ENCODE measurements around the gene HDAC10.

DNA sequence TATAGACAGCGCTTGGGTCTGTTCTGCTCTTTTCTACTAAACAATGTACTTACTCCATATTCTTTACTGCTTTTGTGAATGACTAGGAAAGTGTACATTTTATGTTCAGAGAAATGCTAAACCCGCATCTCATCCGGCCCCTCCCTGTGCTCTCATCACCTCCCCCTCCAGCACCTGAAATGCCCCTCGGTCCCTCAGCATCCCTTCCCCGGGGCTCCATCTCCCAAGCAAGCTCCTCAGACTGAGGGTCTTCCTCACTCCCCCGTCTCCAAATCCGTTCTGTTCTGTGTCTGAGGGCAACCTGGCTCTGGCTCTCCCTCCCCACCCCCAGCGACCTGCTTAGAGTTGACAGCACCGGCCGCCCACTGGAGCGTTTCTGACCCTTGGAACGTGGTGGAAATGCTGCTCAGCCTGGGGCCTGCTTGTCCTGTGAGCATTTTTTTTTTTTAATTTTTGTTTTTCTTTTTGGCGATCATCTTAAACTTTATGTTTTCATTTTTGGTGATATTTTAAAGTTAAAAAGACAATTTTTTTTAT lies 48.9 kb downstream of the HDAC10 start:
- TF ChIP-seq SP1 (IDR thresholded peaks at IDR 0.05; ENCODE audit: low read depth, low read length) (no peak), RBBP5 (conservative IDR thresholded peaks at IDR 0.05) (no peak), CBX5 (IDR thresholded peaks at IDR 0.05; ENCODE audit: low read depth) (no peak), JUND (IDR thresholded peaks at IDR 0.05; ENCODE audit: low read depth, low read length) (no peak), BRCA1 (IDR thresholded peaks at IDR 0.05; ENCODE audit: low read depth, low read length) (no peak), RAD21 (IDR thresholded peaks at IDR 0.05; ENCODE audit: insufficient read depth, low read depth, low read length) (no peak)
- TF ChIP-seq, protein P1, sequence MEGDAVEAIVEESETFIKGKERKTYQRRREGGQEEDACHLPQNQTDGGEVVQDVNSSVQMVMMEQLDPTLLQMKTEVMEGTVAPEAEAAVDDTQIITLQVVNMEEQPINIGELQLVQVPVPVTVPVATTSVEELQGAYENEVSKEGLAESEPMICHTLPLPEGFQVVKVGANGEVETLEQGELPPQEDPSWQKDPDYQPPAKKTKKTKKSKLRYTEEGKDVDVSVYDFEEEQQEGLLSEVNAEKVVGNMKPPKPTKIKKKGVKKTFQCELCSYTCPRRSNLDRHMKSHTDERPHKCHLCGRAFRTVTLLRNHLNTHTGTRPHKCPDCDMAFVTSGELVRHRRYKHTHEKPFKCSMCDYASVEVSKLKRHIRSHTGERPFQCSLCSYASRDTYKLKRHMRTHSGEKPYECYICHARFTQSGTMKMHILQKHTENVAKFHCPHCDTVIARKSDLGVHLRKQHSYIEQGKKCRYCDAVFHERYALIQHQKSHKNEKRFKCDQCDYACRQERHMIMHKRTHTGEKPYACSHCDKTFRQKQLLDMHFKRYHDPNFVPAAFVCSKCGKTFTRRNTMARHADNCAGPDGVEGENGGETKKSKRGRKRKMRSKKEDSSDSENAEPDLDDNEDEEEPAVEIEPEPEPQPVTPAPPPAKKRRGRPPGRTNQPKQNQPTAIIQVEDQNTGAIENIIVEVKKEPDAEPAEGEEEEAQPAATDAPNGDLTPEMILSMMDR (IDR thresholded peaks at IDR 0.05 in 2 of 3, conservative IDR thresholded peaks at IDR 0.05 in 1 of 3; ENCODE audit: control insufficient read depth in 2 of 3, extremely low read depth in 1 of 3, insufficient read depth in 1 of 3, low read depth in 3 of 3, low read length in 3 of 3) = no peak
- TF ChIP-seq, protein P2, sequence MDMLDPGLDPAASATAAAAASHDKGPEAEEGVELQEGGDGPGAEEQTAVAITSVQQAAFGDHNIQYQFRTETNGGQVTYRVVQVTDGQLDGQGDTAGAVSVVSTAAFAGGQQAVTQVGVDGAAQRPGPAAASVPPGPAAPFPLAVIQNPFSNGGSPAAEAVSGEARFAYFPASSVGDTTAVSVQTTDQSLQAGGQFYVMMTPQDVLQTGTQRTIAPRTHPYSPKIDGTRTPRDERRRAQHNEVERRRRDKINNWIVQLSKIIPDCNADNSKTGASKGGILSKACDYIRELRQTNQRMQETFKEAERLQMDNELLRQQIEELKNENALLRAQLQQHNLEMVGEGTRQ (IDR thresholded peaks at IDR 0.05; ENCODE audit: borderline replicate concordance, low read depth, low read length) = no peak

All from GM12878 (cell line).